Activated gamma-delta T cell (primary cell): ENCODE measurements around the gene GATA3.

Experiments
- DNase-seq: peaks from one replicate; lab custom pipeline; 2025; lab: John Stamatoyannopoulos, UW

Gene GATA3

GRCh38 chr10:8064436-8064835 lies 9.9 kb downstream of the GATA3 start:
- no peak for DNase-seq

DNA sequence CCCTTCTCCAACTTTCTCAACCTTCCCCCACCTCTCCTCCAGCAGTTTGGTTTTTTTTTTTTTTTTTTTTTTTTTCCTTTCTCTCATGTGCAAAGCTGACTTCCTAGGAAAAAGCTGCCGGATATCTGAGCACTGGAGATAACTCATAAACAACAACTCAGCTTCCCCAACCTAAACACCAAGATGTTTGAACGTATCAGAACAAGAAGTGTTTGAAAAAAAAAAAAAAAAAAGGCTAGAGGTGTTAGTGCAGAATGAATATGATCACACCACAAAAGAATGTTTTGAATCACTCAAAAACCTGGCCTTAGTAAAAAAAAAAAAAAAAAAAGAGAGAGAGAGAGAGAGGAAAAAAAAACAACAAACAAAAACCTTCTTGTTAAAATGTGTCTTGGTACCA lies 11.2 kb downstream of the GATA3 start:
- no peak for DNase-seq

DNA sequence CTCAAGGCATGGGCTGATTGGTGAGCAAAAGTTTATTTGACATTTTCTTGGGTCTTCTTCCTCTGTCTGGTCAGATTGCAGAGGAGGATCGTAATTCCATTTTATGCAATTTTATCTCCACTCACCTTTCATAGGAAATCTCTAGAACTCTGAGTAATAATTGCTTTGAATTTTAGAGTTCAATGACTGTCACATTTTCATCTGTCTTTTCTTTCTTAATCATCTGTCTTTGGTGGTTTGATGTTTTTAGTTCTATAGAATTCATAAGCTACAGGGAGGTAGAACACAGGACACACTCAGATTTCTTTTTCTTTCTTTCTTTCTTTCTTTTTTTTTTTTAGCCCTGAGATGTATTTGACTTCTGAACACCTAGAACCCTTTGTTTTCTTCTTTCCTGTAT lies 11.6 kb downstream of the GATA3 start:
- DNase-seq, result no peak

DNA sequence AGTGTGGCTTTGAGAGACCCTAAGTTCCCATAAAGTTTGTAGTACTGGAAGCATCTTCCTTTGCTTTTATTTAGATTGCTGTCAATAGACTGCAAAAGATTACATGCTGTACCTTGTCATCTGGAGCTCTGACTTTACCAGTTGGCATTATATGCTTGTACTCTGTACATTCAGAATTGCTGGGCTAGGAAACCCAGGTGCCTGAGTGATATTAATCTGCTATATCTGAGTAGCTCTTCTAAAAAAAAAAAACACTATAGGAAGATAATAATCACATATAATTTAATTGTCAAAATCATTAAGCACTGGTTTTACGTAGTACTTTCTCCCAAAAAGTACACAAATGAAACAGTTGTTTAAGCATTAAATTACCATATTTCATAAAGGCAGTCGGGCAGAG lies 12.3 kb downstream of the GATA3 start:
- DNase-seq, result no peak

GRCh38 chr10:8069108-8069507 lies 14.6 kb downstream of the GATA3 start:
- no peak for DNase-seq

DNA sequence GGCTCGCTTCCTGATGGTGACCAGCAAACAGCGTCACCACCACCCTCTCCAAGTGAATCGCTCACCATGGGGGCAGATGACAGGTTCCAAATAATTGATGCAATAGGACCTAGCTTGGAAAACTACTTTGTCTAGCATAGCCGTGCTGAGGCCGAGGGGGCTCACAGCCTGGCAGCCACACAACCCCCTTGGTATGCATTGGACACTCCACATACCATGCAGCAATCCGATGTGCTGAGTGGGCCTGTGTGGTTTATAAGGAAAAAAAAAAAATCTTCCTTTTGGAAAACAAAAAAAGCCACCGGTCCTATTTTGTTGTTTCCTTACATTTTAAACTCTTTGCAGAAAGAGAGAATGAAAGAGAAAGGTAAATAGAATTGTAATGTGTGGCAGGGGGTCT lies 15.1 kb downstream of the GATA3 start:
- DNase-seq, result no peak

- no peak for DNase-seq
Observed at GRCh38 chr10:8070440-8070839, 16.0 kb downstream of the GATA3 start.

GRCh38 chr10:8071006-8071405 lies 16.5 kb downstream of the GATA3 start:
- DNase-seq, result no peak

- no peak for DNase-seq
Observed at GRCh38 chr10:8071666-8072065, 17.2 kb downstream of the GATA3 start.

DNA sequence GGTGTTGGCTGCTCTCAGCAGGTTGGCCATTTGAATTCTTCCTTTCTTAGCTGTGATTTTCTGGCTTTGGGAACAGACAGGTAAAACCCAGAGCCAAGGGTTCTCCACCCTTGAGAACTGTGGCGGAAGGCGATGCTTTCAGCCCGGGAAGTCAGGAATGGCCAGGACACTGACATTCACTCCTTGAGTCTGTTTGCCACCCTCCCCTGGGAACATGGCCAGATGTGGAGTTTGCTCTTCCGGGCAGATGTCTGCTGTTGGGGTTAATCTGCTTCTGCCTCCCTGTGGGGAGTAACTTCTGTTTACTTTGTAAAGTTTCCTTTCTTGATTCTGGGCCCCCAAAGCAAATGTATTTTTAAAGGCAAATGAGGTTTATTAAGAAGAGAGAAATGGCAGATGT lies 17.7 kb downstream of the GATA3 start:
- DNase-seq, result no peak

GRCh38 chr10:8073691-8074416 lies 19.4 kb downstream of the GATA3 start:
- no peak for DNase-seq

GRCh38 chr10:8074881-8075280 lies 20.4 kb downstream of the GATA3 start:
- no peak for DNase-seq

GRCh38 chr10:8075282-8076260 lies 21.1 kb downstream of the GATA3 start:
- no peak for DNase-seq

DNA sequence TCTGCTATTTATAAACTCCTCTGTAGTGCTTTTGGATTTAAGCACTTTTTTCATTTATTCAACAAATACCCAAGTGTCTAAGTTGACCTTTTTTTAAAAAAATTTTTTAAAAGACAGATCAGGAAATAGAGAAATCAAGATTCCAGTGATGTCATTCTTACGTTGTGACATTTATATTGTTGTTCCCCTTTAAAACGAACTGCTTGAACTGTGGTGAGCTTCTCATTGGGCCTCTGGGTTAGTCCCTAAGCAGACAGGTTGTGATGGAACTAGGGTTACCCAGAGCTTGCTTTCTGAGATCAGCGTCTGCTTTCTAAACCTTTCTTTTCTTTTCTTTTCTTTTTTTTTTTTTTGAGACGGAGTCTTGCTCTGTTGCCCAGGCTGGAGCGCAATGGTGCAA lies 22.4 kb downstream of the GATA3 start:
- no peak for DNase-seq

DNA sequence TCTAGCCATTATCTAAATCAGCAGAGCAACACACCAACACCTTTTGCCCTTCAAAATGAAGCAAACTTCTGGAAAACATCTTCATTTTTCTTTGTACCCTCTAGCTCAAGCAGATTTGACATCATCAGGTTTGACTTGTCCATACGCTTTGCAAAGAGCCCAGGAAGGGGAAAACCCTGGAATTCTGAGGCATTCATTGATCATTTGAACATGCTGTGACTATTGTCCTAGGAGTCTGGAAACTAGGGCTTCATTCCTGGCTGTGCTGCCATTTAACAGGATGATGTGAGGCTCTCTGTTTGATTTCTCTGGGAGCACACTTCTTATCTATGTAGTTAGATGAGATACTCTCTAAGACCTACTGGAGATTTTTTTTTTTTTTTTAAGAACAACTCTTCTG lies 23.5 kb downstream of the GATA3 start:
- no peak for DNase-seq

GRCh38 chr10:8079126-8079525 lies 24.6 kb downstream of the GATA3 start:
- no peak for DNase-seq

- DNase-seq, result no peak
Observed at GRCh38 chr10:8084799-8085198, 30.3 kb downstream of the GATA3 start.

GRCh38 chr10:8085251-8085650 lies 30.8 kb downstream of the GATA3 start:
- no peak for DNase-seq

GRCh38 chr10:8086315-8086714 lies 31.8 kb downstream of the GATA3 start:
- DNase-seq, result no peak

- DNase-seq, result no peak
Observed at GRCh38 chr10:8088504-8088903, 34.0 kb downstream of the GATA3 start.

DNA sequence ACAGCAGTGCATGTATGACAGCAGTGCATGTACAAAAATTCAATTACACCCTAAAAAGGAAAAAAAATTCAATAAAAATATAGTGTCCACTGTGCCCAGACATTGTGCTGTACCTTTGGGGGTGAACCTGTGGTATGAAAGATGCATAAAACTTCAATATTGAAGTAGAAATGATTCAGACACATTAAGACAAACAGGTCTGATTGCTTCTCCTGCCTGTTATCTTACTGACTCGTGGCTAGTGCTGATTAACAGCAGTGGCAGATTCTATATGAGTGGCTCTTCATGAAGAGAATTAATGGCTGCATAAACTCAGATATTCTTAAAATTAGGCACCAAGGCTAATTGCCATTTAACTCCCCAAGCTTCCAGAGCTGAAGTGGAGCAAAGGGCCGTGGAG lies 37.9 kb downstream of the GATA3 start:
- DNase-seq, result no peak

- no peak for DNase-seq
Observed at GRCh38 chr10:8095959-8096358, 41.5 kb downstream of the GATA3 start.

GRCh38 chr10:8096931-8097330 lies 42.4 kb downstream of the GATA3 start:
- no peak for DNase-seq
